IMR-90 (cell line): Measurements from ENCODE around the gene PFDN1. TPM values are rescaled to one million over a fixed set of nuclear protein-coding genes. Genes with fewer than 3 reads are reported as not detected.

Experiments
- ATAC-seq: fragments of 200-7000 bp; cut with Tn5 transposase; 2 replicates; pipeline ENCODE4 v1.9.1; 2020; ENCODE audit warnings: low read depth, mild to moderate bottlenecking, moderate library complexity
- BruUV-seq: library from RNA; stranded (reverse); fragments of 400-500 nt; replicated peaks from 2 replicates; lab custom pipeline; 2021; lab: Mats Ljungman, UMichigan
- CTCF ChIA-PET: fragments of 300-600 bp; formaldehyde crosslinking; extraction: SDS; loops from one replicate; lab custom pipeline; 2021; ENCODE audit warnings: antibody characterized with exemption; lab: Yijun Ruan, JAX
- POLR2A ChIA-PET: fragments of 300-600 bp; sonication (Branson Sonifier 250); formaldehyde crosslinking; loops from one replicate; lab custom pipeline; 2022; ENCODE audit warnings: antibody characterized with exemption; ENCODE audit not compliant: unreplicated experiment; lab: Charles Lee
- DNase-seq: peaks from one replicate; pipeline ENCODE4 v3.0.0; 2013
- H2AFZ ChIP-seq: replicated peaks from 2 replicates; pipeline ENCODE3; 2013; ENCODE audit warnings: low read length, mild to moderate bottlenecking; ENCODE audit not compliant: poor library complexity
- H2AK5ac ChIP-seq: 2 replicates; pipeline ENCODE4 v1.6.1; 2013; ENCODE audit warnings: low read depth, low read length, inconsistent platforms
- H2AK9ac ChIP-seq: replicated peaks from 2 replicates; pipeline ENCODE3; 2013; ENCODE audit warnings: mild to moderate bottlenecking, low read depth, low read length, moderate library complexity; ENCODE audit not compliant: poor library complexity
- H2BK120ac ChIP-seq: 2 replicates; pipeline ENCODE4 v1.6.1; 2013; ENCODE audit warnings: low read depth, low read length, inconsistent platforms
- H2BK15ac ChIP-seq: 3 replicates; pipeline ENCODE4 v1.6.1; 2013; ENCODE audit warnings: low read depth, low read length, inconsistent platforms
- H2BK20ac ChIP-seq: 2 replicates; pipeline ENCODE4 v1.6.1; 2013; ENCODE audit warnings: low read depth, mild to moderate bottlenecking, inconsistent platforms, low read length, moderate library complexity
- H2BK5ac ChIP-seq: 2 replicates; pipeline ENCODE4 v1.6.1; 2013; ENCODE audit warnings: mild to moderate bottlenecking, low read depth, low read length, inconsistent platforms; ENCODE audit not compliant: poor library complexity, severe bottlenecking
- H3K14ac ChIP-seq: replicated peaks from 2 replicates; pipeline ENCODE4 v1.6.1; 2013; ENCODE audit warnings: low read depth, low read length, inconsistent platforms
- H3K18ac ChIP-seq: 2 replicates; pipeline ENCODE4 v1.6.1; 2013; ENCODE audit warnings: low read depth, low read length, control low read depth
- H3K23ac ChIP-seq: 2 replicates; pipeline ENCODE4 v1.6.1; 2013; ENCODE audit warnings: low read depth, low read length, inconsistent platforms
- H3K27ac ChIP-seq: 2 replicates; pipeline ENCODE4 v1.5.1; 2013; ENCODE audit warnings: mild to moderate bottlenecking, control low read depth, low read length; ENCODE audit not compliant: insufficient read depth
- H3K27me3 ChIP-seq: 2 replicates; pipeline ENCODE4 v1.6.1; 2013; ENCODE audit warnings: low read length; ENCODE audit not compliant: control insufficient read depth, insufficient read depth
- H3K36me3 ChIP-seq: 2 replicates; pipeline ENCODE4 v1.6.1; 2013; ENCODE audit warnings: low read length, mixed read lengths; ENCODE audit not compliant: control insufficient read depth, insufficient read depth
- H3K4ac ChIP-seq: 2 replicates; pipeline ENCODE4 v1.6.1; 2013; ENCODE audit warnings: low read depth, low read length, inconsistent platforms
- H3K4me1 ChIP-seq: 2 replicates; pipeline ENCODE4 v1.6.1; 2013; ENCODE audit warnings: low read length, mixed read lengths; ENCODE audit not compliant: control insufficient read depth, insufficient read depth
- H3K4me2 ChIP-seq: 2 replicates; pipeline ENCODE4 v1.6.1; 2013; ENCODE audit warnings: low read depth, mild to moderate bottlenecking, control low read depth, low read length, moderate library complexity
- H3K4me3 ChIP-seq: 2 replicates; pipeline ENCODE4 v1.5.1; 2013; ENCODE audit warnings: low read depth, mild to moderate bottlenecking, control low read depth, low read length, moderate library complexity; ENCODE audit not compliant: insufficient read depth
- H3K56ac ChIP-seq: 2 replicates; pipeline ENCODE4 v1.6.1; 2013; ENCODE audit warnings: low read length, inconsistent platforms; ENCODE audit not compliant: insufficient read depth; ENCODE audit errors: extremely low read depth
- H3K79me1 ChIP-seq, 2 experiments: 2 replicates each; pipeline ENCODE4 v1.6.1; 2013; ENCODE audit warnings: low read length in 2 of 2, inconsistent platforms in 1 of 2, low read depth in 1 of 2
- H3K9ac ChIP-seq: 2 replicates; pipeline ENCODE4 v1.6.1; 2013; ENCODE audit warnings: low read depth, low read length, control low read depth
- H3K9me1 ChIP-seq: 2 replicates; pipeline ENCODE4 v1.6.1; 2013; ENCODE audit warnings: low read length, inconsistent platforms; ENCODE audit not compliant: insufficient read depth
- H3K9me3 ChIP-seq: 2 replicates; pipeline ENCODE4 v1.6.1; 2013; ENCODE audit warnings: low read length; ENCODE audit not compliant: control insufficient read depth, insufficient read depth
- H4K20me1 ChIP-seq: 2 replicates; pipeline ENCODE4 v1.6.1; 2013; ENCODE audit warnings: low read length, inconsistent platforms; ENCODE audit not compliant: insufficient read depth
- H4K5ac ChIP-seq: 2 replicates; pipeline ENCODE4 v1.6.1; 2013; ENCODE audit warnings: mild to moderate bottlenecking, low read depth, low read length, control low read depth
- H4K8ac ChIP-seq, 2 experiments: 2 replicates each; pipeline ENCODE4 v1.6.1; 2013; ENCODE audit warnings: low read depth in 2 of 2, low read length in 2 of 2, control low read depth in 1 of 2, inconsistent platforms in 1 of 2
- H4K91ac ChIP-seq: 2 replicates; pipeline ENCODE4 v1.6.1; 2013; ENCODE audit warnings: low read depth, low read length, inconsistent platforms; ENCODE audit not compliant: insufficient read depth
- CEBPB ChIP-seq: IDR thresholded peaks from 2 replicates; pipeline ENCODE4 v1.6.1; 2012; ENCODE audit warnings: low read depth, low read length, improper control_type of control experiment
- ELK1 ChIP-seq: fragments of 150-350 bp; IDR thresholded peaks from 2 replicates; pipeline ENCODE4 v1.6.1; 2016; ENCODE audit warnings: low read depth, mild to moderate bottlenecking, low read length, moderate library complexity, borderline replicate concordance
- FOS ChIP-seq: fragments of 150-350 bp; IDR thresholded peaks from 2 replicates; pipeline ENCODE4 v1.6.1; 2016; ENCODE audit warnings: low read depth, low read length
- MAFK ChIP-seq: IDR thresholded peaks from 2 replicates; pipeline ENCODE4 v1.6.1; 2012; ENCODE audit warnings: low read depth, low read length, improper control_type of control experiment
- MXI1 ChIP-seq: IDR thresholded peaks from 2 replicates; pipeline ENCODE4 v1.6.1; 2012; ENCODE audit warnings: low read depth, mild to moderate bottlenecking, low read length, moderate library complexity, borderline replicate concordance
- NFE2L2 ChIP-seq: fragments of 150-350 bp; IDR thresholded peaks from 2 replicates; pipeline ENCODE4 v1.6.1; 2016; ENCODE audit warnings: low read depth, mild to moderate bottlenecking, low read length
- POLR2A ChIP-seq: IDR thresholded peaks from 2 replicates; pipeline ENCODE4 v1.6.1; 2012; ENCODE audit warnings: mild to moderate bottlenecking, low read depth, low read length
- WGBS, 2 experiments: methylation state at CpG; one replicate each; pipeline versions ENCODE4 v1.1.5 to v1.1.7; 2013; ENCODE audit warnings: missing lambda C conversion rate in 2 of 2; ENCODE audit not compliant: insufficient read length in 1 of 2; ENCODE audit errors: extremely low coverage in 2 of 2; 5-methylcytosine and 5-hydroxymethylcytosine counted together
- dilution Hi-C: fragments of 300-500 bp; cut with HindIII; formaldehyde crosslinking; loops from one replicate; pipeline ENCODE4 v1.14.3; 2018; ENCODE audit warnings: low sequenced_read_pairs; ENCODE audit not compliant: unreplicated experiment
- in situ Hi-C: fragments of 300-500 bp; cut with MboI; formaldehyde crosslinking; loops from 3 replicates; pipeline ENCODE4 v1.14.3; 2019; ENCODE audit warnings: low sequenced_read_pairs, inconsistent platforms, mixed read lengths
- intact Hi-C: fragments of 100-400 bp; cut with micrococcal nuclease; formaldehyde crosslinking; loops from 2 replicates; pipeline ENCODE4 v1.10.0; 2022
- polyA plus RNA-seq, 3 experiments: library from polyadenylated mRNA; depleted of rRNA; stranded (reverse); fragments of >200 nt; gene quantifications; 2 replicates each; pipeline ENCODE4 v1.2.3, GENCODE V29; 2012; ENCODE audit warnings: low replicate concordance in 1 of 3
- total RNA-seq: library from RNA; depleted of rRNA; stranded (reverse); fragments of >200 nt; gene quantifications from 2 replicates; pipeline ENCODE4 v1.2.3, GENCODE V29; 2012
- TF ChIP-seq, protein P1 (sequence below): fragments of 150-350 bp; IDR thresholded peaks from 2 replicates; pipeline ENCODE4 v1.6.1; 2017; ENCODE audit warnings: mild to moderate bottlenecking, antibody characterized with exemption, low read length, low read depth

Gene PFDN1
- total and polyA plus RNA-seq, 2 of the 4 experiments (the other 2 are of a cell fraction): 98.8 to 134 TPM

GRCh38 chr5:140267201-140267540 is 35.7 kb downstream of the PFDN1 start:
- Histone ChIP-seq H3K4me1 (peaks cover 2% of the 10 kb centered on the region; the same call in 1 of the 2 replicates), H3K9me1 (peaks cover 6% of the 10 kb centered on the region; the same call in 1 of the 2 replicates), H2AK9ac (no peak overlapping the region), H4K91ac (no peak overlapping the region), H2AFZ (no peak overlapping the region), H4K20me1 (0 out of 2 replicates have a peak, but pooled peaks cover 8% of the 10 kb centered on the region), H3K4ac (no peak overlapping the region), H3K9me3 (no peaks in the 10 kb centered on the region), H2BK20ac (no peak overlapping the region), H3K23ac (no peak overlapping the region), H3K27me3 (no peaks in the 10 kb centered on the region), H2BK120ac (no peak overlapping the region), H3K18ac (no peak overlapping the region), H4K8ac (no peak overlapping the region), H2BK15ac (no peak overlapping the region), H3K56ac (no peak overlapping the region), H3K9ac (no peak overlapping the region), H3K27ac (no peak overlapping the region), H2BK5ac (no peak overlapping the region), H3K14ac (no peak overlapping the region), H4K5ac (no peak overlapping the region), H2AK5ac (no peak overlapping the region), H3K36me3 (no peaks in the 10 kb centered on the region; the same call in 1 of the 2 replicates), H3K4me3 (no peak overlapping the region), H3K4me2 (no peak overlapping the region), H3K79me1 (peaks cover 18 to 41% of the 10 kb centered on the region in 2 experiments)
- ATAC-seq (no peak), DNase-seq (no peak)
- dilution Hi-C loops (no loop called here), intact Hi-C loops (no loop called here), in situ Hi-C loops (no loop called here)
- no peak for TF ChIP-seq ELK1
- no peak for TF ChIP-seq MAFK
- TF ChIP-seq, protein P1, sequence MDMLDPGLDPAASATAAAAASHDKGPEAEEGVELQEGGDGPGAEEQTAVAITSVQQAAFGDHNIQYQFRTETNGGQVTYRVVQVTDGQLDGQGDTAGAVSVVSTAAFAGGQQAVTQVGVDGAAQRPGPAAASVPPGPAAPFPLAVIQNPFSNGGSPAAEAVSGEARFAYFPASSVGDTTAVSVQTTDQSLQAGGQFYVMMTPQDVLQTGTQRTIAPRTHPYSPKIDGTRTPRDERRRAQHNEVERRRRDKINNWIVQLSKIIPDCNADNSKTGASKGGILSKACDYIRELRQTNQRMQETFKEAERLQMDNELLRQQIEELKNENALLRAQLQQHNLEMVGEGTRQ: no peak
- TF ChIP-seq POLR2A: no peak
- TF ChIP-seq CEBPB: no peak
- TF ChIP-seq MXI1: no peak
- TF ChIP-seq FOS: no peak
- TF ChIP-seq NFE2L2: no peak
- CTCF ChIA-PET: no interaction called here
- whole genome bisulfite sequencing, 2 experiments: no CpG with 5 or more reads among the region's 3 CpGs
- POLR2A ChIA-PET: no interaction called here
- no TSS peak for BruUV-seq
